Tibial nerve (tissue), 4 donors: ENCODE results near the gene ALPI. TPM values are rescaled to one million over a fixed set of nuclear protein-coding genes. Genes with fewer than 3 reads are reported as not detected.
A peak's percentile ranks its signal among the peaks of the same experiment; 100 is the strongest.

Experiments
- DNase-seq, 2 donors: peaks; one replicate each; pipeline ENCODE4 v3.0.0-alpha.2; 2019; ENCODE audit warnings: low spot score in 2 of 2
- H3K27ac ChIP-seq, 4 donors: fragments of 200-600 bp; sonication (generic) in 3 of 4; one replicate each; pipeline ENCODE4 v1.5.1; 2017 to 2019; ENCODE audit warnings: mild to moderate bottlenecking in 1 of 4
- H3K27me3 ChIP-seq, 2 donors: fragments of 200-600 bp; sonication (generic) in 1 of 2; one replicate each; pipeline versions ENCODE4 v1.5.1 to v1.6.0; 2017 to 2019
- H3K36me3 ChIP-seq, 3 donors: fragments of 200-600 bp; sonication (generic); one replicate each; pipeline ENCODE4 v1.5.1; 2018 to 2019
- H3K4me1 ChIP-seq, 4 donors: fragments of 200-600 bp; sonication (generic) in 3 of 4; one replicate each; pipeline ENCODE4 v1.5.1; 2017 to 2019
- H3K4me3 ChIP-seq, 4 donors: fragments of 200-600 bp; sonication (generic) in 3 of 4; one replicate each; pipeline ENCODE4 v1.5.1; 2017 to 2019; ENCODE audit warnings: mild to moderate bottlenecking in 1 of 4, moderate library complexity in 1 of 4
- H3K9me3 ChIP-seq, 4 donors: fragments of 200-600 bp; sonication (generic) in 3 of 4; one replicate each; pipeline ENCODE4 v1.5.1; 2017 to 2019
- CTCF ChIP-seq, 5 experiments: fragments of 200-600 bp in 3 of 5; fragments of 450-650 bp in 2 of 5; sonication (generic) in 3 of 5; IDR thresholded peaks; one replicate each; pipeline ENCODE4 v1.5.1; 2016 to 2019; ENCODE audit warnings: antibody characterized with exemption in 5 of 5, mild to moderate bottlenecking in 3 of 5, moderate library complexity in 2 of 5
- EP300 ChIP-seq, 2 donors: sonication (generic); formaldehyde crosslinking; IDR thresholded peaks; one replicate each; pipeline ENCODE4 v1.6.1; 2017; ENCODE audit warnings: antibody characterized with exemption in 2 of 2, mild to moderate bottlenecking in 1 of 2
- POLR2A ChIP-seq, 2 donors: fragments of 450-650 bp; IDR thresholded peaks; one replicate each; pipeline ENCODE4 v1.6.1; 2017; ENCODE audit warnings: antibody characterized with exemption in 2 of 2, mild to moderate bottlenecking in 2 of 2, moderate library complexity in 2 of 2
- WGBS, 2 donors: methylation state at CpG; one replicate each; pipeline ENCODE4 v1.1.5; 2018; 5-methylcytosine and 5-hydroxymethylcytosine counted together
- total RNA-seq, 4 donors: library from RNA; depleted of rRNA; stranded (reverse); fragments of >200 nt; gene quantifications; one replicate each; pipeline ENCODE4 v1.1.0, GENCODE V29; 2016

ALPI gene
- total RNA-seq, 4 donors from 2014 or later = not detected

- no peaks in the 10 kb centered on the region for H3K36me3 ChIP-seq
- 51 to 52% methylated on average over 10 of the region's 10 CpGs for WGBS, 2 donors
- peaks cover 0 to 17% (median 3%) of the 10 kb centered on the region in 4 donors for H3K4me1 ChIP-seq
- TF ChIP-seq CTCF (IDR thresholded peaks at IDR 0.05) = no peak
- no peak for TF ChIP-seq EP300 (IDR thresholded peaks at IDR 0.05)
- no peak for TF ChIP-seq POLR2A (IDR thresholded peaks at IDR 0.05)
- H3K27me3 ChIP-seq = peaks cover 0 to 51% of the 10 kb centered on the region in 2 donors
- no peak overlapping the region for H3K4me3 ChIP-seq
- H3K9me3 ChIP-seq = no peaks in the 10 kb centered on the region
- no peak for DNase-seq
- H3K27ac ChIP-seq = no peak overlapping the region
Measured at GRCh38 chr2:232501794-232502390, 45.9 kb downstream of the ALPI start.

- H3K36me3 ChIP-seq = no peaks in the 10 kb centered on the region
- H3K4me3 ChIP-seq = peak overlapping the region in 1 of 4 donors; percentile 47
- TF ChIP-seq EP300 (IDR thresholded peaks at IDR 0.05) (no peak), POLR2A (IDR thresholded peaks at IDR 0.05) (no peak), CTCF (IDR thresholded peaks at IDR 0.05) (no peak)
- no peak for DNase-seq
- H3K27ac ChIP-seq = no peak overlapping the region
- peaks cover 0 to 53% of the 10 kb centered on the region in 2 donors for H3K27me3 ChIP-seq
- 7 to 22% methylated on average over 20 of the region's 21 CpGs for WGBS, 2 donors
- H3K4me1 ChIP-seq = peaks cover 0 to 17% (median 3%) of the 10 kb centered on the region in 4 donors
- H3K9me3 ChIP-seq = no peaks in the 10 kb centered on the region
Measured at GRCh38 chr2:232502511-232502910, 46.6 kb downstream of the ALPI start.

- no peaks in the 10 kb centered on the region for H3K9me3 ChIP-seq
- H3K4me1 ChIP-seq = peaks cover 0 to 17% (median 3%) of the 10 kb centered on the region in 4 donors
- H3K27me3 ChIP-seq = peaks cover 0 to 53% of the 10 kb centered on the region in 2 donors
- no peak for DNase-seq
- no peak for TF ChIP-seq EP300 (IDR thresholded peaks at IDR 0.05)
- no peak for TF ChIP-seq POLR2A (IDR thresholded peaks at IDR 0.05)
- no peak for TF ChIP-seq CTCF (IDR thresholded peaks at IDR 0.05)
- 0 to 1% methylated on average over 30 to 58 of the region's 75 CpGs for WGBS, 2 donors
- peak overlapping the region; percentile 10 to 47 (median 26) for H3K4me3 ChIP-seq
- no peak overlapping the region for H3K27ac ChIP-seq
- H3K36me3 ChIP-seq = no peaks in the 10 kb centered on the region
Measured at GRCh38 chr2:232502911-232503808, 47.2 kb downstream of the ALPI start.

GRCh38 chr2:232503809-232504323, 47.9 kb downstream of the ALPI start:
- Histone ChIP-seq H3K4me3 (peak overlapping the region in 1 of 4 donors; percentile 47), H3K27me3 (peaks cover 0 to 53% of the 10 kb centered on the region in 2 donors), H3K27ac (no peak overlapping the region), H3K36me3 (no peaks in the 10 kb centered on the region), H3K4me1 (peaks cover 0 to 17% (median 3%) of the 10 kb centered on the region in 4 donors), H3K9me3 (no peaks in the 10 kb centered on the region)
- TF ChIP-seq POLR2A (IDR thresholded peaks at IDR 0.05) = no peak
- no peak for TF ChIP-seq CTCF (IDR thresholded peaks at IDR 0.05)
- no peak for TF ChIP-seq EP300 (IDR thresholded peaks at IDR 0.05)
- no peak for DNase-seq
- WGBS, 2 donors = 32 to 34% methylated on average over 16 of the region's 16 CpGs
